NB4 (cell line): Measurements from ENCODE around the gene NPHP4.

Source experiments
- MYC ChIP-seq: IDR thresholded peaks from 2 replicates; pipeline ENCODE4 v1.6.1; 2011; ENCODE audit warnings: low read depth, low read length
- POLR2A ChIP-seq: IDR thresholded peaks from 2 replicates; pipeline ENCODE4 v1.6.1; 2011; ENCODE audit warnings: mild to moderate bottlenecking; ENCODE audit not compliant: insufficient read length; ENCODE audit errors: extremely low read depth
- TF ChIP-seq, protein P1 (sequence below): IDR thresholded peaks from one replicate; pipeline ENCODE4 v1.5.1; 2012; ENCODE audit warnings: low read depth, low read length

- TF ChIP-seq POLR2A (no peak), MYC (no peak)
- TF ChIP-seq, protein P1, sequence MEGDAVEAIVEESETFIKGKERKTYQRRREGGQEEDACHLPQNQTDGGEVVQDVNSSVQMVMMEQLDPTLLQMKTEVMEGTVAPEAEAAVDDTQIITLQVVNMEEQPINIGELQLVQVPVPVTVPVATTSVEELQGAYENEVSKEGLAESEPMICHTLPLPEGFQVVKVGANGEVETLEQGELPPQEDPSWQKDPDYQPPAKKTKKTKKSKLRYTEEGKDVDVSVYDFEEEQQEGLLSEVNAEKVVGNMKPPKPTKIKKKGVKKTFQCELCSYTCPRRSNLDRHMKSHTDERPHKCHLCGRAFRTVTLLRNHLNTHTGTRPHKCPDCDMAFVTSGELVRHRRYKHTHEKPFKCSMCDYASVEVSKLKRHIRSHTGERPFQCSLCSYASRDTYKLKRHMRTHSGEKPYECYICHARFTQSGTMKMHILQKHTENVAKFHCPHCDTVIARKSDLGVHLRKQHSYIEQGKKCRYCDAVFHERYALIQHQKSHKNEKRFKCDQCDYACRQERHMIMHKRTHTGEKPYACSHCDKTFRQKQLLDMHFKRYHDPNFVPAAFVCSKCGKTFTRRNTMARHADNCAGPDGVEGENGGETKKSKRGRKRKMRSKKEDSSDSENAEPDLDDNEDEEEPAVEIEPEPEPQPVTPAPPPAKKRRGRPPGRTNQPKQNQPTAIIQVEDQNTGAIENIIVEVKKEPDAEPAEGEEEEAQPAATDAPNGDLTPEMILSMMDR, result no peak
Measured at GRCh38 chr1:6024376-6024775, 32.2 kb upstream of the NPHP4 start.
